Measurements from ENCODE around the gene XAB2. TPM values are rescaled to one million over a fixed set of nuclear protein-coding genes. Genes with fewer than 3 reads are reported as not detected.
A peak's percentile ranks its signal among the peaks of the same experiment; 100 is the strongest.

Gene XAB2
- total and polyA plus RNA-seq, 2 donors (not counting 3 experiments of a cell fraction or from before 2014, with no cell fraction given), result 37.3 to 47.6 TPM

- H3K9ac ChIP-seq (replicated peaks; ENCODE audit: extremely low read depth, insufficient read depth, low read length), result no peak overlapping the region
- no peak overlapping the region for H3K27ac ChIP-seq (ENCODE audit: insufficient read depth, low read depth, low read length)
- ChIA-PET CTCF (interaction anchor here (1.0 to 2.2 kb wide), 4 partner anchors 37 to 252 kb away, joined by 3 to 8 read pairs (median 4); partner anchors contain the start of gene TRAPPC5), POLR2A (interaction anchor here (0.6 kb wide), 1 partner anchor 13 kb away, joined by 3 read pairs; no protein-coding TSS in a partner anchor)
- H3K79me2 ChIP-seq (ENCODE audit: control insufficient read depth, insufficient read depth, low read length), result no peaks in the 10 kb centered on the region
- H3K36me3 ChIP-seq (ENCODE audit: control insufficient read depth in 2 of 2, extremely low read depth in 1 of 2, insufficient read depth in 2 of 2, low read length in 2 of 2), result no peaks in the 10 kb centered on the region
- intact Hi-C loops (cut with micrococcal nuclease), result no loop called here
- H3K4me3 ChIP-seq (replicated peaks in 1 of 3; ENCODE audit: insufficient read depth in 1 of 3, low read depth in 1 of 3, low read length in 3 of 3), result no peak overlapping the region
- TF ChIP-seq FOS (IDR thresholded peaks at IDR 0.05; ENCODE audit: borderline replicate concordance, insufficient read depth, low read length) (no peak), POLR2AphosphoS5 (IDR thresholded peaks at IDR 0.05; ENCODE audit: insufficient read depth, low read depth, low read length) (no peak), GATA2 (IDR thresholded peaks at IDR 0.05; ENCODE audit: insufficient read depth, insufficient read length, low read depth, low read length) (no peak), JUN (IDR thresholded peaks at IDR 0.05; ENCODE audit: borderline replicate concordance, insufficient read depth, insufficient read length, low read depth) (no peak), CTCF (IDR thresholded peaks at IDR 0.05; ENCODE audit: extremely low read depth in 1 of 2, insufficient read depth in 1 of 2, low read depth in 1 of 2, low read length in 2 of 2) (no peak), EZH2 (IDR thresholded peaks at IDR 0.05; ENCODE audit: borderline replicate concordance, low read depth, low read length, severe bottlenecking) (no peak), MYC (IDR thresholded peaks at IDR 0.05; ENCODE audit: low read depth, low read length) (no peak), POLR2A (IDR thresholded peaks at IDR 0.05; ENCODE audit: low read depth, low read length) (no peak)
- TF ChIP-seq, protein P1, sequence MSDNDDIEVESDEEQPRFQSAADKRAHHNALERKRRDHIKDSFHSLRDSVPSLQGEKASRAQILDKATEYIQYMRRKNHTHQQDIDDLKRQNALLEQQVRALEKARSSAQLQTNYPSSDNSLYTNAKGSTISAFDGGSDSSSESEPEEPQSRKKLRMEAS (IDR thresholded peaks at IDR 0.05; ENCODE audit: insufficient read depth, insufficient read length), result no peak
- no TSS peak for BruUV-seq (replicated peaks)
- no peaks in the 10 kb centered on the region for H3K9me3 ChIP-seq (replicated peaks; ENCODE audit: control insufficient read depth, insufficient read depth, low read length)
- dilution Hi-C loops (cut with MboI; ENCODE audit: extremely low pct_ligation_motif_present, low sequenced_read_pairs), result no loop called here
- no peak overlapping the region for H2AFZ ChIP-seq (ENCODE audit: low read depth, low read length)
- no peaks in the 10 kb centered on the region for H4K20me1 ChIP-seq (replicated peaks; ENCODE audit: control insufficient read depth, extremely low read depth, insufficient read depth, low read length)
- FAIRE-seq (no peak), DNase-seq (ENCODE audit: low read depth, low spot score) (peak; percentile 29)
- no peaks in the 10 kb centered on the region for H3K4me1 ChIP-seq (ENCODE audit: control insufficient read depth, extremely low read depth, insufficient read depth, low read length)
- H3K27me3 ChIP-seq (ENCODE audit: control insufficient read depth in 2 of 2, insufficient read depth in 2 of 2, low read length in 2 of 2), result no peaks in the 10 kb centered on the region
- no peaks in the 10 kb centered on the region for H3K9me1 ChIP-seq (replicated peaks; ENCODE audit: control insufficient read depth, extremely low read depth, insufficient read depth, low read length)
- H3K4me2 ChIP-seq (ENCODE audit: insufficient read depth, low read length), result no peak overlapping the region
These were observed 23.7 kb downstream of the XAB2 start for GRCh38 chr19:7605490-7606222.

Data from endothelial cell of umbilical vein (primary cell).